Measurements from ENCODE around the gene TCP10L. TPM values are rescaled to one million over a fixed set of nuclear protein-coding genes. Genes with fewer than 3 reads are reported as not detected.

TCP10L gene, protein sequence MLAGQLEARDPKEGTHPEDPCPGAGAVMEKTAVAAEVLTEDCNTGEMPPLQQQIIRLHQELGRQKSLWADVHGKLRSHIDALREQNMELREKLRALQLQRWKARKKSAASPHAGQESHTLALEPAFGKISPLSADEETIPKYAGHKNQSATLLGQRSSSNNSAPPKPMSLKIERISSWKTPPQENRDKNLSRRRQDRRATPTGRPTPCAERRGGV
- total RNA-seq (2022; extraction: Qiagen RNA extraction; ENCODE audit: low read depth): 0.40 to 1.2 TPM (median 0.59 TPM) in 5 replicates

GRCh38 chr21:32585042-32585710, at the start of gene TCP10L:
Gene TCP10L, minus strand, starts transcription at chr21:32585523. Its CDS starts 1,219 bp downstream, at chr21:32584304.

GRCh38 chr21:32612075-32612998, 27.0 kb upstream of the TCP10L start, which contains the start of gene CFAP298:
Gene CFAP298, minus strand, starts transcription at chr21:32612377. Its CDS starts 134 bp downstream, at chr21:32612243.

Other genes with a start within 250 kb of the TCP10L start
- gene URB1, start 192.5 kb downstream of the TCP10L start, total RNA-seq (2022; extraction: Qiagen RNA extraction; ENCODE audit: low read depth): 12.0 to 14.3 TPM (median 14.3 TPM) in 5 replicates
- 36.8 to 45.4 TPM (median 40.4 TPM) in 5 replicates for gene EVA1C, start 172.8 kb downstream of the TCP10L start, total RNA-seq (2022; extraction: Qiagen RNA extraction; ENCODE audit: low read depth)
- 23.7 to 35.1 TPM (median 32.6 TPM) in 5 replicates for gene CFAP298, start 26.9 kb upstream of the TCP10L start, total RNA-seq (2022; extraction: Qiagen RNA extraction; ENCODE audit: low read depth)
- 1.6 to 4.3 TPM (median 3.3 TPM) in 5 replicates for gene SYNJ1, start 142.5 kb upstream of the TCP10L start, total RNA-seq (2022; extraction: Qiagen RNA extraction; ENCODE audit: low read depth)
- gene PAXBP1, start 186.2 kb upstream of the TCP10L start, total RNA-seq (2022; extraction: Qiagen RNA extraction; ENCODE audit: low read depth): 12.1 to 16.7 TPM (median 15.8 TPM) in 5 replicates